Fibroblast of skin of left quadriceps (primary cell): Measurements from ENCODE around the gene TMEM232.
A peak's percentile ranks its signal among the peaks of the same experiment; 100 is the strongest.
"Not testable (repeated sequence)": the region's sequence is repeated elsewhere in the genome, so short reads cannot be mapped to it uniquely, and the experiment has no call there.

Source experiments
- DNase-seq, 2 experiments: peaks; one replicate each; pipeline ENCODE4 v3.0.0-alpha.2; 2013; ENCODE audit warnings: low read depth in 2 of 2

TMEM232 gene

GRCh38 chr5:110726249-110727024 is at the start of gene TMEM232:
TMEM232 (minus strand) TSS chr5:110726671; CDS start chr5:110667352, 59,319 bp downstream.
- peak in 1 of 2 experiments; percentile 29 for DNase-seq

- no peak for DNase-seq
Observed at GRCh38 chr5:110770286-110770685, 43.8 kb upstream of the TMEM232 start.

GRCh38 chr5:110769000-110769681 is 42.7 kb upstream of the TMEM232 start:
- peak; percentile 71 to 73 for DNase-seq

GRCh38 chr5:110768138-110768860 is 41.8 kb upstream of the TMEM232 start:
- peak; percentile 53 to 55 for DNase-seq

GRCh38 chr5:110760158-110760557 is 33.7 kb upstream of the TMEM232 start:
- DNase-seq: no peak

- peak in 1 of 2 experiments; percentile 24 for DNase-seq
Observed at GRCh38 chr5:110757118-110757729, 30.8 kb upstream of the TMEM232 start.

- no peak for DNase-seq
Observed at GRCh38 chr5:110754181-110754580, 27.7 kb upstream of the TMEM232 start.

GRCh38 chr5:110753600-110753999 is 27.1 kb upstream of the TMEM232 start:
- DNase-seq: no peak

- DNase-seq: no peak
Observed at GRCh38 chr5:110752953-110753352, 26.5 kb upstream of the TMEM232 start.

GRCh38 chr5:110751902-110752762 is 25.7 kb upstream of the TMEM232 start:
- no peak for DNase-seq

- peak; percentile 74 to 76 for DNase-seq
Observed at GRCh38 chr5:110738812-110739651, 12.6 kb upstream of the TMEM232 start, which contains the start of gene SLC25A46. SLC25A46 (plus strand) TSS chr5:110739007; CDS start chr5:110739120, 113 bp downstream.

GRCh38 chr5:110738503-110738811 is 12.0 kb upstream of the TMEM232 start:
- no peak for DNase-seq

GRCh38 chr5:110736753-110737152 is 10.3 kb upstream of the TMEM232 start:
- DNase-seq: no peak

- no peak for DNase-seq
Observed at GRCh38 chr5:110735556-110735955, 9.1 kb upstream of the TMEM232 start.

- no peak for DNase-seq
Observed at GRCh38 chr5:110734101-110734500, 7.6 kb upstream of the TMEM232 start.

GRCh38 chr5:110731499-110731898 is 5.0 kb upstream of the TMEM232 start:
- DNase-seq: not testable (repeated sequence)

GRCh38 chr5:110727025-110727314 is 499 bp upstream of the TMEM232 start:
- DNase-seq: no peak

GRCh38 chr5:110718311-110718710 is 8.2 kb downstream of the TMEM232 start:
- DNase-seq: peak; percentile 44 to 52

GRCh38 chr5:110716247-110717245 is 9.9 kb downstream of the TMEM232 start:
- DNase-seq: peak in 1 of 2 experiments; percentile 10
